Sigmoid colon (tissue), 4 donors: ENCODE measurements around the gene LENEP.

Experiments used
- CTCF ChIP-seq, 4 experiments: fragments of 450-650 bp in 3 of 4; fragments of 200-600 bp in 1 of 4; IDR thresholded peaks; one replicate each; pipeline ENCODE4 v1.5.1; 2016 to 2019; ENCODE audit warnings: antibody characterized with exemption in 4 of 4, mild to moderate bottlenecking in 3 of 4, moderate library complexity in 2 of 4
- EP300 ChIP-seq, 4 donors: sonication (generic); formaldehyde crosslinking; IDR thresholded peaks; one replicate each; pipeline ENCODE4 v1.6.1; 2017; ENCODE audit warnings: antibody characterized with exemption in 4 of 4
- POLR2A ChIP-seq, 2 donors: fragments of 450-650 bp; IDR thresholded peaks; one replicate each; pipeline ENCODE4 v1.6.1; 2016; ENCODE audit warnings: antibody characterized with exemption in 2 of 2, mild to moderate bottlenecking in 2 of 2, moderate library complexity in 2 of 2
- POLR2AphosphoS5 ChIP-seq, 4 donors: sonication (generic); formaldehyde crosslinking; IDR thresholded peaks; one replicate each; pipeline ENCODE4 v1.6.1; 2017; ENCODE audit warnings: antibody characterized with exemption in 4 of 4

- no peak for TF ChIP-seq CTCF (IDR thresholded peaks at IDR 0.05)
- TF ChIP-seq POLR2A (IDR thresholded peaks at IDR 0.05) = no peak
- TF ChIP-seq POLR2AphosphoS5 (IDR thresholded peaks at IDR 0.05) = no peak
- no peak for TF ChIP-seq EP300 (IDR thresholded peaks at IDR 0.05)
Measured at GRCh38 chr1:155039308-155039669, 45.9 kb downstream of the LENEP start.
